ENCODE measurements around the gene SLC43A2. TPM values are rescaled to one million over a fixed set of nuclear protein-coding genes. Genes with fewer than 3 reads are reported as not detected.
A peak's percentile ranks its signal among the peaks of the same experiment; 100 is the strongest.
"Not testable (repeated sequence)": the region's sequence is repeated elsewhere in the genome, so short reads cannot be mapped to it uniquely, and the experiment has no call there.

SLC43A2 gene
- polyA plus RNA-seq (ENCODE audit: insufficient read length in 3 of 3) = 10 to 100 TPM; 25.5 to 35.8 (median 28.1) TPM
- long read RNA-seq, donor 1, full-length matches to known transcripts = 2 of 2 reads
- long read RNA-seq, donor 1, partial matches to known transcripts = 0 of 2 reads
- long read RNA-seq, donor 1, other reads (novel, unspliced or antisense) = 0 of 2 reads
- long read RNA-seq, donor 2, full-length matches to known transcripts = 6 of 6 reads
- long read RNA-seq, donor 2, partial matches to known transcripts = 0 of 6 reads
- long read RNA-seq, donor 2, other reads (novel, unspliced or antisense) = 0 of 6 reads
- long read RNA-seq, donor 3, full-length matches to known transcripts = 6 of 6 reads
- long read RNA-seq, donor 3, partial matches to known transcripts = 0 of 6 reads
- long read RNA-seq, donor 3, other reads (novel, unspliced or antisense) = 0 of 6 reads
- long read RNA-seq, donor 4, full-length matches to known transcripts = 4 of 4 reads
- long read RNA-seq, donor 4, partial matches to known transcripts = 0 of 4 reads
- long read RNA-seq, donor 4, other reads (novel, unspliced or antisense) = 0 of 4 reads
- long read RNA-seq, donor 5 = 0 reads
- long read RNA-seq, donor 6, full-length matches to known transcripts = 5 of 5 reads
- long read RNA-seq, donor 6, partial matches to known transcripts = 0 of 5 reads
- long read RNA-seq, donor 6, other reads (novel, unspliced or antisense) = 0 of 5 reads
- long read RNA-seq, donor 7, full-length matches to known transcripts = 1 of 1 reads
- long read RNA-seq, donor 7, partial matches to known transcripts = 0 of 1 reads
- long read RNA-seq, donor 7, other reads (novel, unspliced or antisense) = 0 of 1 reads
- long read RNA-seq, donor 8 = 0 reads
- long read RNA-seq, donor 9, full-length matches to known transcripts = 1 of 1 reads
- long read RNA-seq, donor 9, partial matches to known transcripts = 0 of 1 reads
- long read RNA-seq, donor 9, other reads (novel, unspliced or antisense) = 0 of 1 reads
- long read RNA-seq, donor 10, full-length matches to known transcripts = 4 of 275 reads
- long read RNA-seq, donor 10, partial matches to known transcripts = 207 of 275 reads
- long read RNA-seq, donor 10, other reads (novel, unspliced or antisense) = 64 of 275 reads
- long read RNA-seq, donor 11, full-length matches to known transcripts = 2 of 2 reads
- long read RNA-seq, donor 11, partial matches to known transcripts = 0 of 2 reads
- long read RNA-seq, donor 11, other reads (novel, unspliced or antisense) = 0 of 2 reads
- long read RNA-seq, donor 12, full-length matches to known transcripts = 2 of 2 reads
- long read RNA-seq, donor 12, partial matches to known transcripts = 0 of 2 reads
- long read RNA-seq, donor 12, other reads (novel, unspliced or antisense) = 0 of 2 reads
- long read RNA-seq, donor 13 = 0 reads
- long read RNA-seq, donor 14, full-length matches to known transcripts = 5 of 5 reads
- long read RNA-seq, donor 14, partial matches to known transcripts = 0 of 5 reads
- long read RNA-seq, donor 14, other reads (novel, unspliced or antisense) = 0 of 5 reads
- long read RNA-seq, donor 15, full-length matches to known transcripts = 5 of 5 reads
- long read RNA-seq, donor 15, partial matches to known transcripts = 0 of 5 reads
- long read RNA-seq, donor 15, other reads (novel, unspliced or antisense) = 0 of 5 reads
- long read RNA-seq, donor 16, full-length matches to known transcripts = 13 of 13 reads
- long read RNA-seq, donor 16, partial matches to known transcripts = 0 of 13 reads
- long read RNA-seq, donor 16, other reads (novel, unspliced or antisense) = 0 of 13 reads

GRCh38 chr17:1627982-1628855, at the start of gene SLC43A2:
TSS of gene SLC43A2 (minus strand) at chr17:1628834. CDS start at chr17:1627874, 960 bp downstream.
- peak in 10 of 11 donors; percentile 68 to 87 (median 85) for DNase-seq (ENCODE audit: extremely low read depth in 1 of 11, low read depth in 9 of 11, low spot score in 4 of 11)

DNA sequence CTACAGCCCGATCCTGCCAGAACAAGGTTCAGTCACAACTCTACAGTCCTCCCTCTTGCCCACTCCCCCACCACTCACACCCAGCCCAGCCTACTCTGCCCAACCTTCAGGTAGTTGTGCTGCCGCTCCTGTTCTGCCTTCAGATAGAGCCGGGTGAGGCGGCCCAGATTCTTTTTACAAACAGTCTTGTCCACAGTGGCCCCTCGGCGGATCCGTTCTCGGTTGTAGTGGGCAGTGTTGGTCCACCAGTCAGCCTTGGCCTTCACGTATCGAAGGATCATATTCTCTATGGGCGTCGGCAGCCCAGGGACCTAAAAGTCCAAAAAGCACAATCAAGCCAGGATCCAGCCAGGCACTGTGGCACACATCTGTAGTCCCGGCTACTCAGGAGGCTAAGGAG, 47.8 kb upstream of the SLC43A2 start:
- no peak for DNase-seq (ENCODE audit: extremely low read depth in 1 of 11, low read depth in 9 of 11, low spot score in 4 of 11)

DNA sequence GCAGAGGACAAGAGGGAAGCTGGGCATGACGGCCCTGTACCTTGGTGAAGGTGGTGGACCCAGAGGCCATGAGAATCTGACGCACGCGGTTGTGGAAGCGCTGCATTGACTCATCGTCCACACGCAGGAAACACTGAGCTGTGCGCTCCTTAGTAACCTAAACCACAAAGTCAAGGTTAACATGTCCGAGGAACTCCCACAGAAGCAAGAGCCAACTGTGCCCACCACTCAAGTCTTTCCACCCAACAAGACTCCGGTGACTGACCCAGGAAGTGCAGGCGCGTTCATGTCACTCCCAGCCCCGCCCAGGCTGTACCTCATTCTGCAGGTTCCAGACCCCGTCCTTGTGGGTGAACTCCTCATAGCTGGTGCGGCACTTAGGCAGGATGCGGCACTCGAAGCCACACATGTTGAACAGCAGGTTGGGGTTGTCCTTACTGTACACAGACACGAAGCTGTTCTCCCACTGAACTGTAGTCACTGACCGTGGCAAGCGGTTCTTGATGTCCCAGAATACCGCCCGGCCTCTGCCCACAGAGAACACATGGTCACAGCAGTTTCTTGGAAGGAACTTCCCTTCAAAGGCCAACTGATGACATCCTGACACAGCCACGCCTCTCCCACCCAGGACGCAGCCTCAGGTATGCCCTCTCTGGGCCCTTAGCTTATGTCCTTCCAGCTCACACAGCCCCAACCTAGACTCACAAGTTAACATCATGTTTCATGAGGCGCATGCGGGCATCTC, 44.6 kb upstream of the SLC43A2 start:
- no peak for DNase-seq (ENCODE audit: extremely low read depth in 1 of 11, low read depth in 9 of 11, low spot score in 4 of 11)

DNA sequence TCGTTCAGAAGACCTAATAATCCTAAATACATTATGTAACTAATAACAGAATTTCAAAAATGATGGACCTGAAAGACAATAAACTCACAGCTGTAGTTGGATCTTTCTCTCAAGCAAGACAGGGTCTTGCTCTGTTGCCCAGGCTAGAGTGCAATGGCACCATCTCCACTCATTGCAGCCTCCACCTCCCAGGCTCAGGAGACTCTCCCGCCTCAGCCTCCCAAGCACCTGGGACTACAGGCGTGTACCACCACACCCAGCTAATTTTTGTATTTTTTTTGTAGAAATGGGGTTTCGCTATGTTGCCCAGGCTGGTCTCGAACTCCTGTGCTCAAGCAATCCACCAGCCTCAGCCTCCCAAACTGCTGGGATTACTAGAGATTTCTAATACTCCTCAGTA, 35.3 kb upstream of the SLC43A2 start:
- not testable (repeated sequence) for DNase-seq (ENCODE audit: extremely low read depth in 1 of 11, low read depth in 9 of 11, low spot score in 4 of 11)

- DNase-seq (ENCODE audit: extremely low read depth in 1 of 11, low read depth in 9 of 11, low spot score in 4 of 11) = no peak
These were observed 32.4 kb upstream of the SLC43A2 start for GRCh38 chr17:1661045-1661444.

DNA sequence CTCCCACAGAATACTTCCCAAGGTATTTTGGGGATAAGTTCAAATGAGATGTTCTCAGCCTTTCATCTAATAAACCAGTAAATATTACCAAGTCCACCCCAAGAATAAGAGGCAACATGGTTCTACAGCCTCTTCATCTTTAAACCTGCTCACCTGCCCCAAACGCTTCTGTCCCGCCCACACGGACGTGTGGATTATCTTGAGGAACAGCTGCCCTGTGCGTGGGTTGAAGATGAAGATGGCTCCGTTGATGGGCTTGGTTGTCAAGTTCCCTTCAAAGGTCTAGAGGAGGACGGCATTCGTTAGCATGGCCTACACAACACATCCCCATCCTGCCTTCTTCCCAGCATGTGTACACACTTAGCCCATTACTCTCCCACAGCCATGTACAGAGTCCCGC, 29.5 kb upstream of the SLC43A2 start:
- no peak for DNase-seq (ENCODE audit: extremely low read depth in 1 of 11, low read depth in 9 of 11, low spot score in 4 of 11)

DNA sequence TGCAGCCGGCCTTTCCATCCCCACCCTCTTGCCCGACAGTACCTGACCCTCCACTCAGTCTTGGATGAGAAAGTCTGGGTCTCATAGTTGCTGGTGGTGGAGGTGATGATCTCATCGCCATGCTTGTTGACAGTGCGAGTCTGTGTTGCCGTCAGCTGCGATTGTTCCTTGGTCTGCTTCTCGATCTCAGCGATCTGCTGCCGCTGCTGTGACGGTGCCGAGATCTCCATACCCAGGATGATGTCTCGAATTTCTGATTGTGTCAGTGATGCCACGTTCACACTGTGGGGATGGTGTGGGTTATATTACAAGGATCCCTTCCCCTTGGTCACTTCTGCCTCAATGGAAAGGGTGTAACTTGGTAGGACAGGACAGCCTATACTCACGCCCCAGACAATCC, 25.1 kb upstream of the SLC43A2 start:
- DNase-seq (ENCODE audit: extremely low read depth in 1 of 11, low read depth in 9 of 11, low spot score in 4 of 11) = no peak

- not testable (repeated sequence) for DNase-seq (ENCODE audit: extremely low read depth in 1 of 11, low read depth in 9 of 11, low spot score in 4 of 11)
These were observed 24.2 kb upstream of the SLC43A2 start for GRCh38 chr17:1652794-1653193.

DNA sequence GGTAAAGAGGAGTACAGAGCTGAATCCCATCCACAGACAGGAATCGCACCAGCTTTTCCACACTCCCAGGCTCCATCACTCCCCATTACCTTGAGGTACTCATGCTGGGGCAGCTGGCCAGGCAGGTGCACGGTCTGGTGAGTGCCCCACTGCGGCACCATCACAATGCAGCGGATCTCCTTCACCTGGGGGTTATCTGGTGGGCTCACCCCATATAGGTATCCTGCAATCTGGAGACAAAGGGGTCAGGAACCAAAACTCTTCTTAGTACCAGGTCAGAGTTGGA, 22.9 kb upstream of the SLC43A2 start:
- no peak for DNase-seq (ENCODE audit: extremely low read depth in 1 of 11, low read depth in 9 of 11, low spot score in 4 of 11)

DNA sequence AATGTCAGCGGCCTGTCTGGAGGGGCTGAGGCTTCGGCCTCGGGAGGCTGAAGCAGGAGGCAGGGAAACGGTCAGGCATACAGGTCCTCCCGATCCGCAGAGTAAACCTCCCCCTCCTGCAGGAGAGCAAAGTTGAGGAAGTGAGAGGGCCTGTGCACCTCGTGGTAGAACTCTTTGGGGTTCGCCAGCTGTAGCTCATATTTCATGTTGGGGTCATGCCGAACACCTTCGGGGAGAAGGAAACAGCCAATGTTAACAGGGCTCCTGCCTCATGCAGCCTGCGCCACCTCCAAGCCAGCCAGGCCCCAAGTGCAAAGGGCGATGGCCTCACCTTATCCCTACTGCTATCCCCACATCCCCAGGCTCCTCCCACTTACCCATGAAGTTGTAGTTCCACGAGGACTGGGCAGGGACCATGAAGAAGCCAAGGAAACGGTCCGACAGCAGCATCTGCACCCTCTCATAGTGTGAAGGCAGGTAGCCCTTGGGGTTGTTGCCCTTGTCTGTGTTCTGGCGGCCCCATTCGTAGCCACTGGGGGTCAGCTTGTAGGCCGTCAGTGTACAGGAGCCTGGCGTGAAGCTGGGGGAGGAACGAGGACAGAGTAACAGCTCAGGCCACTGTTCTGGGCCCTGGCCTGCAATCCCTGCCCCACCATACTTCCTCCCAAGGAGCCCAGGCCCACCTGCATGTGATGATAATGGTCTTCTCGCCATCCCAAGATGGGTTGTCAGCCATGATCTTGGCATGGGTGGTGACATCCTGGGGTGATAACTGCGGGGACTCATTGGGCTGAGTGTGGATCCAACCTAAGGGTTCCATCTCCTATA, 22.3 kb upstream of the SLC43A2 start:
- DNase-seq (ENCODE audit: extremely low read depth in 1 of 11, low read depth in 9 of 11, low spot score in 4 of 11) = no peak

DNA sequence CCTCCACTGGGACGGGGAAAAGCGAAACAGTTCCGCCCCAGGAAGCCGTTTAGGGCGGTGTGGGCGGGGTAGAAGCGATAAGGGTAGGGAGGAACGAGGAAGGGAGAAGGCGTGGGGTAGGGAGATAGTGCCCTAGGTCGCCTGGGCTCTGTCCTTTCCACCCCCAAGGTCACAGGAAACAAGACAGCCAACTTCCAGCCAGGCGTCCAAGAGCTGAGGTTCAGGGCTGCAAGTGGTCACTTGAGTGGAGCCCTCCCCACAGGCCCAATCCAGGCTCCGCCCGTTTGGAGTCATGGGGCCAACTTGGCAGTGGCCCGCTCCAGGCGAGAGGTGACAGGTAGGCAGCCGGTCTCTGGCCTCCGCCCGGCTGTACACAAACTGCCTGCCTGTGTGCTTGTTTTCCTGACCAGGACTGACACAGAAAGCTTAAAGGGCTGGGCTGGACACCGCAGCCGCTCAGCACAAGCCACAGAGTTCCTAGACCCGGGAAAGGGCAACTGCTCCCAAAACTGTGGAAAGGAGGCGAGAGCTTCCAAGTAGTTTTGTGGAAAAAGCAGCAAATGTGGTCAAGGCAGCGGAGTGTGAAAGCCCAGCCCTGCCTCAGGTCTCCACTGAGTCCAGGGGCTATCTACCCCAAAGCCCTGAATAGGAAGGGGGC, 21.3 kb upstream of the SLC43A2 start, which contains the start of gene RILP:
Gene RILP, minus strand, starts transcription at position 23 of the 658 bp plus-strand sequence. CDS start 62 bp downstream, outside the sequence.
- no peak for DNase-seq (ENCODE audit: extremely low read depth in 1 of 11, low read depth in 9 of 11, low spot score in 4 of 11)

DNA sequence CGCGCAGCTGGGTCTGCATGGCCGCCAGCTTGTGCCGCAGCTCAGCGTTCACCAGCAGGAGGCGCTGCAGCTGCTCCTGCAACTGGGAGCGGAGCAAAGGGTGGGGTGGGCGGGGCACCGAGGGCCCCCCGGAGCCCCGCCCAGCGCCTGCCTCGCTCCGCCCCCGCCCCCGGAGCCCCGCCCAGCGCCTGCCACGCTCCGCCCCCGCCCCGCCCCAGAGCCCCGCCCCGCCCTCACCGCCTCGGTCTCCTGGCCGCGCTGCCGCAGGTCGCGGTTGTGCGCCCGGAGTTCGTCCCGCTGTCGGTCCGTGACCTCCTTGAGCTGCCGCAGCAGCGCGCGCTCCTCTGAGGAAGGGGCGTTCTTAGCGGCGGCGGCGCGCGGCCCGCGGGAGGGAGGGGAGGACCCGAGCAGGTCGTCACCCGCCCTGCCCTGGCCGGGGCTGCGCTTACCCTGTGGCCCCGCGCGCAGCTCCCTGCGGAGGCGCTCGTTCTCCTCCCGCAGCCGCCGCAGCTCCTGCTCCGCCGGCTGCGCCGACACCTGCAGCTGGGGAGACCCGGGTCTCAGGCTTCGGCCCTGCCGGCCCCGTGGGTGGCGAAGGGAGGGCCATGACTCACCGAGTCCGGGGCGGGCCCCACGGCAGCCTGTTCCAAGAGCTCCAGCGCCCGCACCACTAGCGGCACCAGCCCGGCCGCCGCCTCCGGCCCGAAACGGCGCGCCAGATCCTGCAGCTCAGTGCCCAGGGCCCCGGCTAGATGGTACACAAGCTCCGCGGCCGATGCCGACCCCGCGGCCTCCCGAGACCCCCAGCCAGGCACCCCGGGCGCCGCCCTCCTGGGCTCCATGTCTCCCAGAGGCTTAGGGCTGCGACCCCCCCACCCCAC, 20.6 kb upstream of the SLC43A2 start:
- peak; percentile 87 to 96 (median 92) for DNase-seq (ENCODE audit: extremely low read depth in 1 of 11, low read depth in 9 of 11, low spot score in 4 of 11)

DNA sequence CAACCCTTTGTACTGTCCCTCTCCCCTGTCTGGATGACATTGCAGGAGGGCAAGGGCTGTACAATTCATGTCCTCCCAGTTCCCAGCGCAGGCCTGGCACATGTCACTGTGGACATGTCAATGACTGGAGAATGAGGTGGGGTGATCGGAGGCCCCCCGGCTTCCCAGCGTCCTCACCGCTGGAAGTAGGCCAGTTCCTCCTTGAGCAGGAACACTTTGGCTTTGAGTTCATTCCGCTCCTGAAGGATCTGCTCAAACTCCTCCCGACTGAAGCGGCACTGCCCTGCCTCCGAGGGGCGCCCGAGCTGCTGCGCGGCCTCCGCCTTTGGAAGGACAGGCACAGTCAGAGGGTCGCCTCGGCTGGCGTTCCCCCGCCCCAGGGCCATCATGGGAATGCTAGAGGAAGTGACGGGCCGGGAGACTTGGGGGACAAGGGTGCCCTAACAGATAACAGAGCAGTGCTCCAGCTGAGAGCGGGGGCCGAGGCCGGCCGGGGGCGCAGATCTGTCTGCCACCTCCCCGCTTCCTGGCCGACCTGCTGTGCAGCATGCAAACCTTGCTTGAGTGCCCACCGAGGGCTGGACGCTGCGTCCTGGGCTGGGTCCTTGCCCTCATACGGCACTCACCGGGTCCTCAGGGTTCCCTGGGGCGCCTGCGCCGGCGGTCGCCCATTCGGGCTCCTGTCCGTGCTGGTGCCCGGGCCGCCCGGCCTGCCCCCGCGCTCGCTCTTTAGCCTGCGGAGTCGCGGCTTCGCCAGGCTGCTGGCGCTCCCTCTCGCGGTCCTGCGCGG, 19.7 kb upstream of the SLC43A2 start:
- DNase-seq (ENCODE audit: extremely low read depth in 1 of 11, low read depth in 9 of 11, low spot score in 4 of 11) = no peak

GRCh38 chr17:1647802-1648171, 19.2 kb upstream of the SLC43A2 start:
- DNase-seq (ENCODE audit: extremely low read depth in 1 of 11, low read depth in 9 of 11, low spot score in 4 of 11) = no peak
